HG02943 (cell line): ENCODE measurements around the gene IL5.

Experiments
- ATAC-seq: cut with Tn5 transposase; IDR thresholded peaks from one replicate; pipeline ENCODE4 v1.9.1; 2021; ENCODE audit warnings: mild to moderate bottlenecking, low read depth, moderate library complexity; ENCODE audit not compliant: unreplicated experiment

The IL5 gene

GRCh38 chr5:132500244-132500930 lies 42.9 kb downstream of the IL5 start:
- no peak for ATAC-seq

- ATAC-seq: no peak
These were observed 43.7 kb downstream of the IL5 start for GRCh38 chr5:132499440-132500243.

- no peak for ATAC-seq
These were observed 44.5 kb downstream of the IL5 start for GRCh38 chr5:132498686-132499271.

- ATAC-seq: no peak
These were observed 45.2 kb downstream of the IL5 start for GRCh38 chr5:132498152-132498551.

- ATAC-seq: no peak
These were observed 45.8 kb downstream of the IL5 start for GRCh38 chr5:132497488-132497997.

GRCh38 chr5:132496631-132497487 lies 46.5 kb downstream of the IL5 start:
- ATAC-seq: peak; percentile 33

- ATAC-seq: peak; percentile 57
These were observed 47.1 kb downstream of the IL5 start for GRCh38 chr5:132496191-132496630.

- ATAC-seq: peak; percentile 41
These were observed 47.6 kb downstream of the IL5 start for GRCh38 chr5:132495667-132496190.

- no peak for ATAC-seq
These were observed 49.5 kb downstream of the IL5 start for GRCh38 chr5:132493821-132494220.

- no peak for ATAC-seq
These were observed 50.1 kb downstream of the IL5 start for GRCh38 chr5:132493241-132493640.

GRCh38 chr5:132492386-132493125 lies 50.8 kb downstream of the IL5 start:
- no peak for ATAC-seq
